HG02678 (cell line): ENCODE results near the gene LY6G6C.

ENCODE experiments used
- ATAC-seq: cut with Tn5 transposase; IDR thresholded peaks from one replicate; pipeline ENCODE4 v1.9.1; 2021; ENCODE audit warnings: mild to moderate bottlenecking, moderate library complexity; ENCODE audit not compliant: unreplicated experiment

The LY6G6C gene

DNA sequence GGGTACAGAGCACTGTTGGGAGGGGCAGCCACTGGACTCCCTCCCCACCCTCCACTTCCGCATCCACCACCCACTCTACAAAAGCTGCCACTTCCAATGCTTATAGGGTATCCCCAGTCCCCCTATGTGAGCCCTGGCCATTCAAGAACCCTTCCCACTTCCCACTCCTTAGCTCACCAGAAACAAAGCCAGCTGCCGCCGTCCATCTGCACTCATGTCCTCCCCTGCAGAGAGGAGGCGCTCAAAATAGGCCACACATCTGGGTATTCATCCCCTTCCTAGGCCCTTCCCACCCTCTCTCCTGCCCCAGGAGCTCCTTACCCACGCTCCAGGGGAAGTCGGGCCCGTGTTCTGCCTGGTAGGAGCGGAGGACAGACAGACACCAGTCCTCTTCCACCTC, 34.2 kb downstream of the LY6G6C start:
- ATAC-seq, result no peak

DNA sequence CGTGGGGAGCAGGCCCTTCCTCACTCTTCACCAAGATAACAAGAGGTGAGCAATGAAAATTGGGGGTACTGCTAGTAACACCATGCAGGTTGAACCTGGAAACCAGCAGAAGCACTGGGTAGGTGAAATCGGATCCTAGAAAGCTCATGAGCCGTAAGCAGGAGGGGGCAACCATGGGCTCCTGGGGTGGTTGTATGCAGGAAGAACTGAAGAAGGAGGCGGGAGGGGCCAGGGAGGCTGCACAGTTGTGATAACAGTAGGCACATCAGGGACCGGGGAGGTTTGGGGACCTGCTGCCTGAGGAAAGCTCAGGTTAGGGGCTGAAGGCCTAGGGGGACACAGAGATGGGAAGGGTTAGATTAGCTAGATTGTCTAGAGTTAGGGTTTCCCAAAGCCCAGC, 35.1 kb downstream of the LY6G6C start:
- ATAC-seq, result no peak

DNA sequence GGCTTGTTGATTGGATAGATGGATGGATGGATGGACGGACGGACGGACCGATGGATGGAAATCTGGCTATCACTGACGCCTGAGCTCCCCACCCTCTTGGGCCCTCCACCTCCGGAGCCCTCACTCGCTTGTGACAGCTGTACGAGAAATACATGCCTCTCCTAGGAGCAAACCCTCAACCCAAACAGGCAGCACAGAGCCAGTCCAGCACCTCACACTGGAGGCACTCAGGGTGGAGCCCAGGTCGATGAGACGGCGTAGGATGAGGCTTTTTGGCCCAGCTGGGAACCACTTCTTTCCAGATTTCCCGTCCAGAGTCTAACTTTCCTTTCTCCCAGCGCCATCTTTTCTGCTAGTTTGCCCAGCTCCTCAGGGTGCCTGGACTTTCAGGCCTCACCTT, 38.0 kb downstream of the LY6G6C start:
- no peak for ATAC-seq

DNA sequence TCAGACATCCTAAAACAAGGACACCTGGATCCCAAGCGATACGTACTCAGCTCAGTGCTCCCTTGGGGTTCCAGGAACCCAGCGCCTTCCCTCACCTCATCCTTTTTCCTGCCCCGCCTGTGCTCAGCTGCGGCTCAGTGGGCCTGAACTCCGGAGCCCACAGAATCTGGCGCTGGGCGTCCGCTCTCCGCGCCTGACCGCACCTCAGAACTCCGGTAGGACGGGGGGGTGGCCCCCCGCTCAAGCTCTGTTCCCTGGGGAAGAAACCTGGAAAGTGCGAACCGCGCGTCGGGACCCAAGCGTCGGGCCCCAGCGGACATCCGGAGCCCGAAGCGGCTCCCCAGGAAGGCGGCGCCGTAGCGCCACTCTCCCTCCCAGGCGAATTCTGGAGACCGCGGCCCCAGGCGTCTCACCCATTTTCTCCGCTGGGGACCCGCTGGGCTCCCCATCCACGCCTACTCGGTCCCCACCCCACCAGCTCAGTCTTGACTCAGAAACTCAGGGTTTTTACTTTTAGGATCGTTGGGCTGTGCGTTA, 40.3 kb downstream of the LY6G6C start:
- ATAC-seq, result no peak

DNA sequence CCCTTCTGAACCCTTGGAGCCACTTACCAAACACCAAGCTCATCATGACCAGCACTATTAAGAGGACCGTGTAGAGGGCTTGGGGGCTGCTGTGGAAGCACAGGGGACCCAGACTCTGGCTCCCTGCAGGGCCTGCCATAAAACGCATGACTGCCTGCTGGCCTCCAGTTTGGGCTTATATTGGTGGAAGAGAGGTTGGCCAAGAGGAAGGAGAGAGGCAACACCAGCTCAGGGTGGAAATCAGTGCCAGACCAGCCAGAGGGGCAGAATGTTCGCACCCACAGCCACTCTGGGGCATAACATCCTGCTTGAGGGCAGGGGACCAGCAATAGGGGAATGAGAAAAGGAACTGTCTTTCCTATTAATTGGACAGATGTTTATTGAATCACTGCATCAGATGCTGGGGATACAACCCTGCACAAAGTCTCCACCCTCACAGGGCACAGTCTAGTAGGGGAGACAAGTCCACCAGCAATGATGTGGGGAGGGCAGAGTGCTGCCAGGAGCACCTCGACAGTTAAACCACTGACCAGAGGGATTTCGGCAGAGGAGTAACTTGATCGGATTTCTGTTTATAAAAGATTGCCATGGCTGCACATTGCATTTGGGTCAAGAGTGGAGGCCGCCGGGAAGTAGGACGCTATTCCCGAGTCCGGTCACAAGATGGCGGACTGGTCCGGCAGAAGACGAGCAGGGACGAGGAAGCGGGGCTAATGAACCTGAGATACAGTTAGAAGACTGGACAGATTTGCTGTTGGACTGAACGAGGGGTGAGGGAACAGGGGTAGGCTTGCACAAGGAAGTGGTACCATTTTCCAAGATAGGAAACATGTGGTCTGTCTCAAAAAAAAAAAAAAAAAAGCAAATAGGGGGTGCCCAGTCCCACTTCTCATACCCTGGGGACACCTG, 41.1 kb downstream of the LY6G6C start, which contains the start of gene LY6G5C:
Gene LY6G5C (minus strand): TSS at position 842 of the 909 bp plus-strand sequence. CDS start 694 bp downstream, at position 148.
- no peak for ATAC-seq

DNA sequence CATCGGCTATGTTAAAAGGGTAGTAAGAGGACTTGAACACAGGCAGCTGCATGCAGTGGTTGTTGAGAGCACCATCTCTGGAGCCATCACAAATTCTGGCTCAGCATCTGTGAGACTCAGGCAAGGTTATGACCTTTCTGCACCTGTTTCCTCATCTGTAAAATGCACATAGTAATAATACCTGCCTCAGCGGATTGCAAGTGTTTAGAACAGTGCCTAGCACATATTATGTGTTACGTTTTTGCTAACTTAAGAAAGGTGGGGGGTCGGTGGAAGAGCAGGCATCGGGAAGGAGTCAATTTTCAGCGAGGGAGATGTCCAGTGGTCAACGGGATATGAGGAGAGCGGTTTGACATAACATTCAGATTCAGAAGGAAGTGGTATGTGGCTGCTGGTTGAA, 43.6 kb downstream of the LY6G6C start:
- no peak for ATAC-seq

DNA sequence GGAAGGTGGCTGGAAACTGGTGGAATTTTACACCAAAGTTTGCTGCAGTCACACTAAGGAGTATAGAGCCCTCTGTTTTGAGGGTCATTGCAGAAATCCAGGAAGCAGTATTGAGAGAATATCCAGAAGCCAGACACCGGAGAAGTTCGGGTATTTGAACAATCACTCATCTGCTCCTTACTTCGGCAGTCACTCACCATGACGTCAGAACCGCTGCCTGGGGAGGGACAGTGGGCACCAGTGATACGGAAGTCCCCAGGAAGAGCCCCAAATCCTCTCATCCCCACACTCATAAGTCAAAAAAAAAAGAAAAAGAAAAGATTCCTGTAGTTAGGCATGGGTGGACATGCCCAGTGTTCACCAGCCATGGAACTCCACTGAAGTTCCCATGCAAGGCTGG, 44.6 kb downstream of the LY6G6C start:
- ATAC-seq, result no peak

DNA sequence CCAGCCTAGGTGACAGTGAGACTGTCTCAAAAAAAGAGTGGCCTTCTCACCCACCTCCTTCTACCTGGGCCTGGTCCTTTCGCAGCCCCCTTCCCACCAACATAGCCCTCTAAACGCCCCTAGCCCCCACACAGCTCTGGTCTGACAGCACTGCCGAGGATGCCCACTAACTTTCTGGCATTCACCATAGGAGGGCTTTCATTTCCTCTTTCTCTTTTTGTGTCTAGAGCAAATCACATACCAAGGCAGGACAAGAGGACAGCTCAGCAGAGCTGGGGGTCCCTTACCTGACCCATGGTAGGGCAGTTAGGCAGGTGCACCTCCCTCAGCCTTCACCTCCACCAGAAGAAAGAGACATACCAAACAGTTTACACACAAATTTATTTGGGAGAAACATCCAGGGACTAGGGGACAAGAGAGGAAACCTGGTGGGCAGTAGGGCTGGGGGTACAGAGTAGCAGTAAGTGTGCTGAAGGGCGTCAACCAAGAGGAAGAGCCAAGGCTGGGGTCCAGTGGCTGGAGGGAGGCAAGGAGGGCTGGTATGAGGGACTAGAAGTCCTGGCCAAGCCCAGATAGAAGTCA, 45.1 kb downstream of the LY6G6C start:
- no peak for ATAC-seq

DNA sequence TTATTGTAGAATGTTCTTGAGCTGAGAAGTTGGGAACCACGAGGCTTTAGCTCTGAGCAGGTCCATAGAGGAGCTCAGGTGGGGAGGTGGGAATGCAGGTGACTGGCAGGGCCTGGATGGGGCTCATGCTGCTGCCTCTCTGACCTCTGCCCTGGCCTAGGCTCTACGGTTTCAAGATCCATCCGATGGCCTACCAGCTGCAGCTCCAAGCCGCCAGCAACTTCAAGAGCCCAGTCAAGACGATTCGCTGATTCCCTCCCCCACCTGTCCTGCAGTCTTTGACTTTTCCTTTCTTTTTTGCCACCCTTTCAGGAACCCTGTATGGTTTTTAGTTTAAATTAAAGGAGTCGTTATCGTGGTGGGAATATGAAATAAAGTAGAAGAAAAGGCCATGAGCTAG, 51.9 kb downstream of the LY6G6C start, which contains the start of gene LY6G5B:
Gene LY6G5B (plus strand): TSS at position 301 of the 400 bp plus-strand sequence. CDS start 975 bp downstream, outside the sequence.
- ATAC-seq, result no peak
